NCI-H1092 treated with DMSO at 0.1 percent for 48 hours (cell line): ENCODE results near the gene FUT2.

ENCODE experiments used
- DNase-seq: peaks from one replicate; lab custom pipeline; 2025; lab: John Stamatoyannopoulos, UW

FUT2 gene

GRCh38 chr19:48726556-48726955 lies 30.8 kb downstream of the FUT2 start:
- DNase-seq: no peak

GRCh38 chr19:48728911-48729664 lies 33.3 kb downstream of the FUT2 start:
- no peak for DNase-seq

GRCh38 chr19:48731452-48731851 lies 35.7 kb downstream of the FUT2 start:
- no peak for DNase-seq

GRCh38 chr19:48734625-48735024 lies 38.9 kb downstream of the FUT2 start:
- no peak for DNase-seq

- no peak for DNase-seq
Measured at GRCh38 chr19:48735031-48735615, 39.4 kb downstream of the FUT2 start.

- no peak for DNase-seq
Measured at GRCh38 chr19:48737360-48737998, 41.7 kb downstream of the FUT2 start.

GRCh38 chr19:48738557-48739403 lies 43.0 kb downstream of the FUT2 start:
- DNase-seq: peak; percentile 76

GRCh38 chr19:48739404-48740163 lies 43.8 kb downstream of the FUT2 start:
- DNase-seq: peak; percentile 35

- DNase-seq: no peak
Measured at GRCh38 chr19:48740164-48740972, 44.6 kb downstream of the FUT2 start, which contains the start of gene RASIP1. Gene RASIP1 (minus strand): TSS chr19:48740610. CDS start chr19:48740282, 328 bp downstream.

GRCh38 chr19:48741129-48741999 lies 45.6 kb downstream of the FUT2 start:
- no peak for DNase-seq

GRCh38 chr19:48742096-48742495 lies 46.3 kb downstream of the FUT2 start:
- DNase-seq: no peak

- DNase-seq: peak; percentile 11
Measured at GRCh38 chr19:48745208-48745995, 49.6 kb downstream of the FUT2 start.

- no peak for DNase-seq
Measured at GRCh38 chr19:48746110-48746509, 50.3 kb downstream of the FUT2 start.

- no peak for DNase-seq
Measured at GRCh38 chr19:48746738-48747575, 51.2 kb downstream of the FUT2 start, which contains the start of gene IZUMO1. Gene IZUMO1 (minus strand): TSS chr19:48746909. CDS start chr19:48745859, 1,050 bp downstream.

- no peak for DNase-seq
Measured at GRCh38 chr19:48749571-48750198, 53.9 kb downstream of the FUT2 start.

- no peak for DNase-seq
Measured at GRCh38 chr19:48750351-48750750, 54.6 kb downstream of the FUT2 start.
